Anterior cingulate cortex (tissue), 58 donors: Measurements from ENCODE around the gene GTF2A1L.
A peak's percentile ranks its signal among the peaks of the same experiment; 100 is the strongest.
"Not testable (repeated sequence)": the region's sequence is repeated elsewhere in the genome, so short reads cannot be mapped to it uniquely, and the experiment has no call there.

Source experiments
- DNase-seq, 58 donors: peaks; one replicate each; lab custom pipeline; 2025; lab: John Stamatoyannopoulos, UW

Gene GTF2A1L

DNA sequence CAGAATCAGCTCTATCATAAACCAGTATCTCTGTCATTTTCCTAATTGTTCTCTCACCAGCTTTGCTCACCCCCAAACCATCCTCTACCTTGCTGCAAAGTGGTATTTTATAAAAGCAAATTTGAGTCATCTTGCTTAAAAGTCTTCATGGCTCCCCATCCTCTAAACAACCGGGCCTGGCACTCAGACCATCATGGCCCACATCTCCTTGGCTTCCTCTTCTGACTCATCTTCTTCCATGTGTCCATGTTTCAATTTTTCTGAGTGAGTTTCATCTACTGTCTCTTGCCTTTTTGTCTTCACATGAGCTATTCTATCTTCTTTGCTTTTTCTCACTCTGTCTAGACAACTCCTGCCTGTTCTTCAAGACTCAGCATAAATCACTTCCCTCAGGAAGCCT is 79.2 kb downstream of the GTF2A1L start:
- no peak for DNase-seq

- DNase-seq: no peak
Observed at GRCh38 chr2:48699348-48699930, 81.8 kb downstream of the GTF2A1L start.

- DNase-seq: not testable (repeated sequence)
Observed at GRCh38 chr2:48703621-48704020, 86.0 kb downstream of the GTF2A1L start.

DNA sequence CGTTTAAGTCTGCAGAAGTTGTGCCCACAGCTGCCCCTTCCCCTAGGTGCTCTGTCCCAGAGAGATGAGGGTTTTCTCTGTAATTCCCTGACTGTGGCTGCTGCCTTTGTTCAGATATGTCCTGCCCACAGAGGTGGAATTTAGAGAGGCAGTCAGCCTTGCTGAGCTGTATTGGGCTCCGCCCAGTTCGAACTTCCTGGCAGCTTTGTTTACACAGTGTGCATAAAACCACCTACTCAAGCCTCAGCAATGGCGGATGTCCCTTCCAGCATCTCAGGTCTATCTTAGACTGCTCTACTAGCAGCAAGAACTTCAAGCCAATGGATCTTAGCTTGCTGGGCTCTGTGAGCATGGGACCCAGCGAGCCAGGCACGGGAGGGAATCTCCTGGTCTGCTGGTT is 89.8 kb downstream of the GTF2A1L start:
- no peak for DNase-seq

DNA sequence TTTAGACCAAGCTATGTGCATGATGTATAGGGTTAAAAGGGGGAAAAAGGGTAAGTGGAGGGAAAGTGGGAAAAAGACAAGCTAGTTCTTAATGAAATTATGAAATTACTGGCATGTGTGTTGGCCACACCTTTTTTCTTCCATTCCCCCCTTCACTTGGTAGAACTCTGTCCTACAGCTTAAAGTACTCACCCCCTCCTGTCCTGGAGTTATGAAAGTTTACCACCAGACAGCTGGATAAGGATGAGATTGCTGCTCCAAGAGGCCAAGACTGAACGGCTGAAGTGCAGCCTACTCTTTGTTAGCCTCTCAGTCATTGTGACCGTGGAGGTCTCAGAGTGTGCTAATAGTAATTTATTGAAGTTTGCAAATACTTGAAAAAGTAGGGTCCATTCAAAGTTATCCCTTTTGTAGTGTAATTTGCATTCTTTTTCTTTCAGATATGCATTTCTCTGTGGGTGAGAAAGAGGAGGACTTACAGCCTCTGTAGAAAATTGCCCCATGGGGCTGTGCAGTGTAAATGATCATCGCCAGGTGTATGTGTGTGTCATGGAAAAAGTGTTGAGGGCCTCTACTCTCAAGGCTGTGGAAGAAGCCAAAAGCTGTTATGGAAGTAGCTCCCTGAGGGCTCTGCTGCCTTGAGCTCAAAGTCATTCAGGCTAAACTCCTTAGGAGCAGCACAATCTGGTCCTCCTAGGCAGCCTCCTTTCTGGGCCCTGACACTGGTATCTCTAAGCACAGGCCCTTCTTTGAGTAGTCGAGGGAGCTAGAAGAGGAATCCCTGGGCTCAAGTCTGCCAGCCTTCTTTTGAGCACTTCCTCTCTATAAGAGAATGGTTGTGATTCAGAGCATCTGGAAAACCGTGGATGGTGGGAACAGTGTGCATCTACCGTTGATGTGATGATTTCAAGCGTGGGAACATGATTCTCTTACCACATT is 91.7 kb downstream of the GTF2A1L start:
- no peak for DNase-seq

DNA sequence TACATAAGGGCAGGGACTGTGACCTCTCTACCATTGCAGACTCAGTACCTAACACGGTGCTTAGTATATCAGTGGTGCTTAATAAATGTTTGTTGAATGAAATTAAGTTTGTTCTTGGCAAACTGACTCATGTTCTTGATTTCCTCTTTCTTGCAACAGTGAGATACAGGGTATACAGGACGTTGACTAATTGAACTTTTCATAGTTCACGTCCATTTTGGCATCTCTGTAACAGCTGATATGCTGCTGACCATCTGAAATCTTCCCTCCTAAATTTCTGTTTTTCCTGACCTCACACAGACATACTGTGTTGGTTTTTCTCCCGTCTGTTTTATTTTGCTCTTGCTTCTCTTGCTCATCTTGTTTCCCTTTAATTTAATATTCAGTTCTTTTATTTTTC is 93.7 kb downstream of the GTF2A1L start:
- no peak for DNase-seq

DNA sequence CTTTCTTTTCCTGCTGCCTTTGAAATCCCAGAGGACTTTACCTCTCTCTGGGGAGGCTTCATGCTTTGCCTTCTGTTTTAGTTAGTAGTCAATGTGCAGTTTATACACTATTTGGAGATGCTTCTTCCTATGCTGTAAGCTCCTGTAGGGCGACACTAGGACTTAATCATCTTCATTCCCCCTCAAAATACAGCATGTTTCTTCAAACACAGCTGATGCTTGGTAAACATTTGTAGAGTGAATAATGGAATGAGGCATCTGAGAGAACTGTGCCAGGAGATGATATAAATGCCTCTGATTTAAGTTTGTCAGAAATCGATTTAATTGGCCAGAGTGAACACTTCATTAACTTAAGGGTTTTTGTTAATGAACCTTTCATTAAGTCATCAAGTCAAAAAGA is 94.5 kb downstream of the GTF2A1L start:
- no peak for DNase-seq

- peak in 2 of 58 donors; percentile 5 to 6 for DNase-seq
Observed at GRCh38 chr2:48713647-48714046, 96.0 kb downstream of the GTF2A1L start.

- DNase-seq: no peak
Observed at GRCh38 chr2:48714245-48714644, 96.6 kb downstream of the GTF2A1L start.

DNA sequence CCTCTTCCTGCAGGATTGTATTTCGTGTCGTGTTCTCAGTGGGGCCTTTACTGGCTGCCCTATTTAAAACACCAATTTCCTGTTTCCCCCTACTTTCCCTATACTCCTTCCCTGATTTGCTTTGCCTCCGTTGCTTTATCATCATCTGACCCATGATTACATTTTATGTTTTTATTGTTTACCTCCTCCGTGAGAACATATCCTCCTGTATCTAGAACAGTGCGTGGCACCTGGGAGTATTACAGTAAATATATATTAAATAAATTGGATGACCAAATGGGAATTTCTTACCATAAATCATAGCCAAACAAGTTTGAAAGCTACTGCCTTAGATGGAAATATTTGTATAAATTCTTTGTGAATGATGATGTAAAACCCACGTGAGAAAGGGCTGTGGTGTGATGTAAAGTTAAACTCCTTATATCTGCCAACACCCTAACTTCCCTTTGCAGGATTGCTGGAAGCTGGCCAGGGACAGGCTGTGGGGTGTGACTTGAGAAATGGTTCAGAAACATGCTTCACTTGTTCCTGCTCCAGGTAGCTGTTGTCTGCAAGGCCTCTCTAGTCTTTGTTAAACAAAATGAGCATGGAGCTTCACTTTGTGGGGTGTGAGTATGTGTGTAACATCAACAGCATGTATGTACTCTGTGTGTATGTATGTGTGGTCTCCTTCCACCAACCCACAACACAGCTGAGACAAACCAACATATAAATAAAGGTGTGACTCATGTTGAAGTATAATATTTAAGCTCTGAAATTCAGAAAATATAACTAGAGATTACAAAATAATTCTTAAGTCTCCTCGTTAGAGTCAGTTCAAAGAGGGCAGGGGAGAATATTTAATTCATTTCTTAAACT is 97.6 kb downstream of the GTF2A1L start:
- no peak for DNase-seq

GRCh38 chr2:48715956-48716355 is 98.3 kb downstream of the GTF2A1L start:
- DNase-seq: no peak

GRCh38 chr2:48717846-48718245 is 100.2 kb downstream of the GTF2A1L start:
- DNase-seq: no peak

DNA sequence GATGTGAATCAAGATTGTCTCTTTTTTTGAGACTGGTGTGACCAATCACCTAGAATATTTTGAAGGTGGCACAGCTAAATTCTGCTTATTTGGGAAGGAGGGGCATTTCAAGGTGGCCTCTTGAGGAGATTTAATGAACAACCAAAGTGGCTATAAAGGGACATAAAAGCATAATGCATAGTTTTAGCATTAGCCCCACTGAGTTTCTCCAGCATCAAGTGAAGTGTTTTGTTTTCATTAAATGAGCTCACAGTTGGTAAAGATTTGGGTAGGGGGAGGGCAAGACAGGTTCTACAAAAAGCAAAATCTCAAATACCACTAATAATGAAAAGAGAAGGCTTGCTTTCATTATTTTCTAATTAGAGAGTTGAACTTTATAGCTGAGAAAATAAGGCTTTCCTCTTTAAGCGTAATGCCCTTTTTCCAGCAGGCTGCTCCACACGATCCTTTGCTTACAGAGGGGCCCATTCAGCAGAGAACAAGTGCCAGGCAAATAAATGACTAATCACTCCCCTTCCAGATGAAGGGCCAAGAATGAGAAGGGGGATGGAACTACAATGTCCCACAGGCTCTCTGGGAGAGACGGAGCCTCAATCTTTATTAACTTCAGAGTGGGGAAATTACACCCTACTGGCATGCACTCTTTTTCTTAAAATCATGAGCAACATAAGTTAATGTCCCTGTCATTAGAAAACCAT is 102.0 kb downstream of the GTF2A1L start:
- DNase-seq: peak in 8 of 58 donors; percentile 4 to 36 (median 15)

DNA sequence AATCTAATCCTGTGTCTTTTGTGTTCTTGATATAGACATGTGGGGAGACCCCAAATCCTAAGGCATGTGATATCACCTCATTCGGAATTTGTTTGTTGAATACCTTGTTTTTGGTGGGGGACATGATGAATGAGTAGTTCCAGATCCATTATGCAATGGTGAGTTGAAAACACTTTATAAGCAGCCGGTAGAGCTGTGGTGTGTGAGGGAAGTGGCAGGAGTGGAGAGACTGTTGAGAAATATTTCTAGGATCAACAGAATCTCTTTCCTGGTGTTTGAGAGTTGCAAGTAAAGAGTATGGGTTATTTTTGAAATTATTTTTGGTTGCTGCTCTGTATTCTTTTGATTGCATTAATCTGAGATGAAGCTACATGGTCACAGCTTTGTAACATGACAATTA is 103.5 kb downstream of the GTF2A1L start:
- DNase-seq: no peak

DNA sequence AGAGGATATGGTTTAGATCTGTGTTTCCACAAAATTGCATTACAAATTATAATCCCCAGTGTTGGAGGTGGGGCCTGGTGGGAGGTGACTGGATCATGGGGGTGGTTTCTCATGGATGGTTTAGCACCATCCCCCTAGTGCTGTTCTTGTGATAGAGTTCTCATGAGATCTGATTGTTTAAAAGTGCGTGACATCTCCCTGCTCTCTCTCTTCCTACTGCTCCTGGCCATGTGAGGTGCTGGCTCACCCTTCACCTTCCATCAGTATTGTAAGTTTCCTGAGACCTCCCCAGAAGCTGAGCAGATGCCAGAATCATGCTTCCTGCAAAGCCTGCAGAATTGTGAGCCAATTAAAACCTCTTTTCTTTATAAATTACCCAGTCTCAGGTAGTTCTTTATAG is 104.7 kb downstream of the GTF2A1L start:
- no peak for DNase-seq

GRCh38 chr2:48723129-48723528 is 105.5 kb downstream of the GTF2A1L start:
- no peak for DNase-seq

- no peak for DNase-seq
Observed at GRCh38 chr2:48724278-48724677, 106.6 kb downstream of the GTF2A1L start.

DNA sequence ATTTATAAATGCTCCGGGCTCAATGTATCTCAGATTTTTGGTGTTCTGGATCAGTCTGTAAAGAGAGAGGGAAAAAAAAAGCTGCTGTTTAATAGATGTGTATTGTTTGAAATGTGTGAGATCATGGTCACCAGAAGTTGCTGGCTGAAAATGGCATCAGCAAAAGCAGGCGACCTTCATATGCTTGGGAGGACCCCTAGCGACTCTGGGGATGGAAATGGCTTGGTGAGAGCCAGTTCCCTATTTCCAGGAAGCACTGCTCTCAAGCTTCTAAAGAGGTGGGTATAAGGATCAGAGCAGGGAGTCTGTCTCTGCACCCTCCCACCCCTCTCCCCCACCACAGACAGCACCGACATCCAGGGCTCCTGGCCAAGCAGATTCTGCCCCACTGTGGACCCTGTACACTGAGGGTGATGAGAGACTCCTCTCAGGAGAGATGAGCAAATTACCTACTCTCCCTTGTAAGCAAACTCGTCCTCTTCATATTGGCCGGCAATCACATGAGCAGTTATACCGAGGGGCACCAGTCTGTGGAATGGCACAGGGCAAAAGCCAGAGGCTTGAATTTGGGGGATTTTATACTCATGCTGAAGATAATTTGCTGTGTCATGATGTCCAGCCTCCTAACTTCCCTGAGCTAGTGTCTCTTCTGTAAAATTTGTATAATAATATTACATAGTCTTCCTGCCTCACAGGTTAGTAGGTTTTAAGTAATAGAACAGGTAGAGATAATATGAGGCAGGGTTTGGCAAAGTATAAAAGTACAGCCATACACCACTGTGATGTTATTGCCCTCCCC is 108.2 kb downstream of the GTF2A1L start:
- peak in 24 of 58 donors; percentile 3 to 48 (median 30) for DNase-seq

- DNase-seq: no peak
Observed at GRCh38 chr2:48727560-48727959, 109.9 kb downstream of the GTF2A1L start.

GRCh38 chr2:48728295-48728694 is 110.6 kb downstream of the GTF2A1L start:
- DNase-seq: no peak
